HG03469 (cell line): ENCODE results near the gene CDK5RAP3.

ENCODE experiments used
- ATAC-seq: cut with Tn5 transposase; IDR thresholded peaks from one replicate; pipeline ENCODE4 v1.9.1; 2021; ENCODE audit warnings: mild to moderate bottlenecking, moderate library complexity, moderate number of reproducible peaks; ENCODE audit not compliant: unreplicated experiment

Gene CDK5RAP3

GRCh38 chr17:48022901-48023300 is 52.0 kb downstream of the CDK5RAP3 start:
- ATAC-seq, result no peak

- ATAC-seq, result no peak
Observed at GRCh38 chr17:48023400-48024148, 52.7 kb downstream of the CDK5RAP3 start.

DNA sequence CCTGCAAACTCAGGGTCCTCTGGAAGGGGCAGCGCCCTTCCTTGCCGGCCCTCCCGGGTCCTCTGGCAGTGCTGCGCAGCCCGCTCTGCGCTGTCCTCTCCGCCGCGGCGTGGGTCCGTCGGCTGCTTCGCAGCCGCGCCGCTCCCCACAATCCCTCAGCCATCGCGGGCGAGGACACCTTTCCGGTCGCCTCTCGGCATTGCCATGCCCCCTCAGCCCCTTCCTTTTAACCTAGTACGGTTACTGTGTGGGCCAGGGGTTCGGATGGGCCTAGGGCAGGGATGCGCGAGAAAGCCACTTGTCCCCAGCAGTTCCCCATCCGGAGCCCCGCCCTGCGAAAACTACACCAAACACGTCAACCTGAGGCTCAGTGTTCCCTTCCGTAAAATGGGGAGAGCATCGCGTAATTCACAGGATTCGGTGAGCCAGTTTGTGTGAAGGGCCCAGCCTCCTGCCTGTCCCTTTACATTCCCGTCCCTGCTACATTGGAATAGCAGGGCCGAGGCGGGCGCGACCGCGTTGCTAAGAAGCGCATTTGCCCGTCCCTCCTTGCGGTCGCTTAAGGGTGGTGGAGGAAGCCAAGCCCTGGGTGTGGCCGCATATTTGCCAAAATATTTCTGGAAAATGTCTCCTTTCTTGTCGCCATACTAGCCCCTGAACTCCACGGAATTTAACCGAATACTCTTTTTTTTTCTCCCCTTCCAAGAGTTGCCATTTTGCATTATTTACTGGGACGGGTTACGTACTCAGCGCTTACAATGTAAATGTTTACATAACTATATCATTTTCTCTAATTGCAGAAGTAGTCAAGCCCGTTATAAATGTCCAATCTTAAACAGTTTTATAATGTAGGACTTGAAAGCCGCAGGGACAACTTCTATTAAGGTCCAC is 53.5 kb downstream of the CDK5RAP3 start:
- no peak for ATAC-seq

GRCh38 chr17:48025040-48025903 is 54.4 kb downstream of the CDK5RAP3 start:
- peak; percentile 52 for ATAC-seq

DNA sequence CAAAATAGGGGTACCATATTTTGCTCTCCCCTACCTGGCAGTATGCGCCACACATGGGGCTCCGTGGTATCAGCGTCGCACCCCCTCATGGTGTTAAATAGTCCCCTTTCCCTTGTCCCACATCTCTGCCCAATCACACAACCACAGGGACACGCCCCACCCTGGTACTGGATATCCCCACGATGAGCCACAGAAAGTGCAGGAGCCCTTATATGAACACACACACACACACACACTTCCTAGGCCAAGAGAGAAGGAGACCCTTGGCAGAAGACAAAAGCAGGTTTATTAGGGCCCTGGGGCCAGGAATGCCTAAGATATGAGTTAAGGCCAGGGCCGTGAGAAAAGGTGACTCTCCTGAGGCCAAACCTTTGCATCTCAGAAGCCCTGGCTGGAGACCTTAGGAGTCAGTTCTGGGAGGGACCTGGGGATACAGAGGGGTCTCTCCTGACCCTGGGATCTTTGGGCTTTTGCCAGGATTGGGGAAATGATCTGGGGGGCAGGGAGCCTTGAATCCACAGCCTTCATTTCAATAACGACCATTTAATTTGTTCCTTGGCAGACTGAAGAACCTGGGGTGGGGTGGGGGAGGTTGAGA is 55.1 kb downstream of the CDK5RAP3 start:
- no peak for ATAC-seq

- ATAC-seq, result no peak
Observed at GRCh38 chr17:48026502-48027321, 55.8 kb downstream of the CDK5RAP3 start.

DNA sequence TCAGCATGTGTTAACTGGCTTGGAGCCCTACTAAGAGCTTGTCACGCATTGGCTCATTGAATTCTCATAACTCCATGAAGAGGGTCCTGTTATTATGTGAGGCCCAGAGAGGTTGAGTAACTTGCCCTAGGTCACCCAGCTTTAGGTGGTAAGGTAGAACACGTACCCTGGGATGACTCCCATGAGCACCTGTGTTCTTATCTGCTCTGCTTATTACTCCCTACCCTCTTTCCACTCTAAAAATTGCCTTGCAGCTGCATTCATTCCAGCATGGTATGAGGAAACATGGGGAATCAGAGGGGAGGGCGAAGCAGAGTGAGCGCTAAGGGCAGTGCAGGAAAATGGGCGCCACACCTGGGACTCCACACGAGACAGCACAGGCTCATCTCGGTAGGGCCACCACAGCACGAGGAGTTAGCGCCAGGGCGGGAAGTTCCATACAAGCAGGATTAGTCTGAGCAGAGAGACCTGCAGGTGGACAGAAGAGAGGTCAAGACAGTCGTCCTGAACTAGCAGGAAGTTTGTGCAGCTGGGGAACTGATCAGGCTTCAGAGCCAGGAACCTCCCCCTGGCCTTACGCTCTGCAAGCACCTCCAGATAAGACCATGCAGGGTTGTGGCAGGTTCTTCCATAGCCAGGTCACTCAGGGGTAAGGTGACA is 56.5 kb downstream of the CDK5RAP3 start:
- ATAC-seq, result no peak

DNA sequence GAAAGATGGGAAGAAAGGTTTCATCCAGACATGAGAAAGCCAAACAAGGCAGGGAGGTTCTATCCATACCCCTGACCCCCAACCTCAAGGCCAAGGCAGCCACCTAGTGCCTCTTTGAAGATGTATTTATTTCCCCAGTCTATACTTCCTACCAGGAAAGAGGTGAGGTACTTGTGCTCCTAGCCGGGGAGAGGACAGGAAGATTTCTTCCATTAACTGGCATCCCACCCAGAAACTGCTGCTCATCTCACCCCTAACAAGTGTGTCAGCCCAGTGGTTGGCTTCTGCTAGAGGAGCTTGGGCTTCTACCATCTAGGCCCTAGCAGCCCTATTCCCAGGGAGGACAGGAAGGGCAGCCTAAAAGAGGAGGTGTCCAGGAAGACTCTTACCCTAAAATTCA is 57.8 kb downstream of the CDK5RAP3 start:
- no peak for ATAC-seq

GRCh38 chr17:48030531-48030930 is 59.6 kb downstream of the CDK5RAP3 start:
- ATAC-seq, result no peak
